Limb (tissue), 2 donors: ENCODE measurements around the gene TRPM4.
A peak's percentile ranks its signal among the peaks of the same experiment; 100 is the strongest.
"Not testable (repeated sequence)": the region's sequence is repeated elsewhere in the genome, so short reads cannot be mapped to it uniquely, and the experiment has no call there.

ENCODE experiments used
- DNase-seq, 2 donors: peaks; one replicate each; pipeline ENCODE4 v3.0.0-alpha.2; 2016; ENCODE audit errors: extremely low spot score in 2 of 2

Gene TRPM4

GRCh38 chr19:49186108-49186507 lies 28.5 kb downstream of the TRPM4 start:
- DNase-seq: no peak

DNA sequence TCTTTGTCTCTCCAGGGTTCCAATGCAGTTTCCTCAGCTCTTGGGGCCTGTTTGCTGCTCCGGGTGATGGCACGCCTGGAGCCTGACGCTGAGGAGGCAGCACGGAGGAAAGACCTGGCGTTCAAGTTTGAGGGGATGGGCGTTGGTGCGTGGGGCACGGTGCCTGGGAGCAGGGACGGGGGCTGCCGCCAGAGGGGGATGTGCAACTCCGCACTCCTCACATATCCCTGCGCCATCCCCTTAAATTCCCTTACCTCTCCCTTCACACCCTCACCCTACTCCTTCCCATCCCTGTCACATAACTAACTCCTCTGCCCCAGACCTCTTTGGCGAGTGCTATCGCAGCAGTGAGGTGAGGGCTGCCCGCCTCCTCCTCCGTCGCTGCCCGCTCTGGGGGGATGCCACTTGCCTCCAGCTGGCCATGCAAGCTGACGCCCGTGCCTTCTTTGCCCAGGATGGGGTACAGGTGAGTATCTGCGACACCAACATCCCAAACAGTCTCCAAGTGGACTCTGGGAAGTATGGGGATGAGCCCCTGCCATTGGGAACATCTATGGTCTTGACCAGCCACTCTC lies 31.1 kb downstream of the TRPM4 start:
- no peak for DNase-seq

GRCh38 chr19:49189259-49189658 lies 31.7 kb downstream of the TRPM4 start:
- DNase-seq: no peak

DNA sequence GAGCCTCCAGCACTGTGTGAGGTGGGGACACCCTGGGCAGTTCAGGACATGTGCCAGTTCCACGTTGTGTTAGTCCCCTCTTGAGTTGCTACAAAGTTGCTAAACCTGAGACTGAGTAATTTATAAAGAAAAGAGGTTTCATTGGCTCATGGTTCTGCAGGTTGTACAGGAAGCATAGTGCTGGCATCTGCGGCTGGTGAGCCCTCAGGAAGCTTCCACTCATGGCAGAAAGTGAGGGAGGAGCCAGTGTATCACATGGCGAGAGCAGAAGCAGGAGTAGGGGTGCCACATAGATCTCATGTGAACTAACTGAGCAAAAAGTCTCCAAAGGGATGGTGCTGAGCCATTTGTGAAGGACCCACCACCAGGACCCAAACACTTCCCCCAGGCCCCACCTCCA lies 33.2 kb downstream of the TRPM4 start:
- DNase-seq: no peak

GRCh38 chr19:49193822-49194394 lies 36.3 kb downstream of the TRPM4 start:
- DNase-seq: no peak

- DNase-seq: no peak
These were observed 36.8 kb downstream of the TRPM4 start for GRCh38 chr19:49194408-49194807.

DNA sequence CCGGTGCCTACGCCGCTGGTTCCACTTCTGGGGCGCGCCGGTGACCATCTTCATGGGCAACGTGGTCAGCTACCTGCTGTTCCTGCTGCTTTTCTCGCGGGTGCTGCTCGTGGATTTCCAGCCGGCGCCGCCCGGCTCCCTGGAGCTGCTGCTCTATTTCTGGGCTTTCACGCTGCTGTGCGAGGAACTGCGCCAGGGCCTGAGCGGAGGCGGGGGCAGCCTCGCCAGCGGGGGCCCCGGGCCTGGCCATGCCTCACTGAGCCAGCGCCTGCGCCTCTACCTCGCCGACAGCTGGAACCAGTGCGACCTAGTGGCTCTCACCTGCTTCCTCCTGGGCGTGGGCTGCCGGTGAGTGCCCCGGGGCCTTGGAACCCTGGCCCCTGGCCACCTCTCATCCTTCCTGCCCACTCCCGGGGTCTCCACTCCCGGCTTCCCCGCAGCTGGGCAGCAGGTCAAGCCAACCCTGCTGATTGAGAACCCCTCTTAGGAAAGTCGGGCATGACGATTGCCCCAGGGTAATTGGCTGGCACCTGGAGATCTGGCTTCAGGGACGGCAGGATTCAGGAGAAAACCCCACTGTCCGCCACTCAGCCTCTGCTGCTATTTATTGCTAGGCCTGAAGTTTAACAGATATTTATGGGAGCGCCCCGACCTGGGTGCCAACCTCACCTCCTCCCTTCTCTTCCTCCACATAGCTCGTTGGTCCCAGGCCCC lies 39.1 kb downstream of the TRPM4 start:
- no peak for DNase-seq

- no peak for DNase-seq
These were observed 42.8 kb downstream of the TRPM4 start for GRCh38 chr19:49200238-49200862.

DNA sequence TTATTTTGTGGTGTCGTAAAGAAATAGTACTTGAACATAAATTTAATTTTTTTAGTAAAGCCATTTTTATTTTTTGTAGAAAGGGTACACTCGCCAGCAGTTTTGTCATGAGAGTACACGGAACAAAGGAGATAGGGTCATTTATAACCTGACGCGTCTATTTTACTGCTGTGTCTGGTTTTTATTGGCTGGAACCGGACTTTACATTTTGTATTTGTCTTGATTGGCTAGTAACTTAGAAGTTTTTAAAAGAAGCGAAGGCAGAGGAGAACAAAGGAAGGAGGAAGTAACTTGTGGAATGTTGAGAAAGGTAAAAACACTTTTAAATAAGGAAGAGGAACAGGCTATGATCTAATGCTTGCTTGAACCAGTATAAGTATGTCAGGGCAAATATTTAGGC lies 43.5 kb downstream of the TRPM4 start:
- no peak for DNase-seq

- no peak for DNase-seq
These were observed 47.5 kb downstream of the TRPM4 start for GRCh38 chr19:49205114-49205513.

- not testable (repeated sequence) for DNase-seq
These were observed 51.9 kb downstream of the TRPM4 start for GRCh38 chr19:49209502-49209901.

DNA sequence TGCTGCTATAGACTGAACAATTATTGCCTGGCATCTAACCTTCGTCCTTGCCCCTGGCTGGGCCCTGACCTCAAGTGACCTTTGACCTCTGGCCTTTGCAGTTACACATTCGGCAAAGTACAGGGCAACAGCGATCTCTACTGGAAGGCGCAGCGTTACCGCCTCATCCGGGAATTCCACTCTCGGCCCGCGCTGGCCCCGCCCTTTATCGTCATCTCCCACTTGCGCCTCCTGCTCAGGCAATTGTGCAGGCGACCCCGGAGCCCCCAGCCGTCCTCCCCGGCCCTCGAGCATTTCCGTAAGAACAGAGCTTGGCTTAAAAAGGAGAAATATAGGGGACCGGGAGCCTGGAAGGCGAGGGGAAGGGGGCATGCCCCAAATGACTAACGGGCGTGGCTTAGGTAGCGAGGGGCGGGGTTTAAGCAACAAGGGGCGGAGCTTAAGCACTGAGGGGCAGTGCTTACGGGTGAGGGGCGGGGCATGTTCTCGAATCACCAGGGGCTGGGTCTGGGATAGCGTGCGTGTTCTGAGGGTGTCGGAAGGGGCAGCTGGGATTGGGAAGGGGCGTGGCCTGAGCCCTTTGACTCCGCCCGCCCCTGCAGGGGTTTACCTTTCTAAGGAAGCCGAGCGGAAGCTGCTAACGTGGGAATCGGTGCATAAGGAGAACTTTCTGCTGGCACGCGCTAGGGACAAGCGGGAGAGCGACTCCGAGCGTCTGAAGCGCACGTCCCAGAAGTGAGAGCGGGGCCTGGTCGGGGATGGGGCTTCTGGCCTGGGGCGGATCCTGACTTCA lies 52.7 kb downstream of the TRPM4 start:
- peak; percentile 37 to 81 for DNase-seq

- DNase-seq: no peak
These were observed 53.4 kb downstream of the TRPM4 start for GRCh38 chr19:49210901-49211451.

DNA sequence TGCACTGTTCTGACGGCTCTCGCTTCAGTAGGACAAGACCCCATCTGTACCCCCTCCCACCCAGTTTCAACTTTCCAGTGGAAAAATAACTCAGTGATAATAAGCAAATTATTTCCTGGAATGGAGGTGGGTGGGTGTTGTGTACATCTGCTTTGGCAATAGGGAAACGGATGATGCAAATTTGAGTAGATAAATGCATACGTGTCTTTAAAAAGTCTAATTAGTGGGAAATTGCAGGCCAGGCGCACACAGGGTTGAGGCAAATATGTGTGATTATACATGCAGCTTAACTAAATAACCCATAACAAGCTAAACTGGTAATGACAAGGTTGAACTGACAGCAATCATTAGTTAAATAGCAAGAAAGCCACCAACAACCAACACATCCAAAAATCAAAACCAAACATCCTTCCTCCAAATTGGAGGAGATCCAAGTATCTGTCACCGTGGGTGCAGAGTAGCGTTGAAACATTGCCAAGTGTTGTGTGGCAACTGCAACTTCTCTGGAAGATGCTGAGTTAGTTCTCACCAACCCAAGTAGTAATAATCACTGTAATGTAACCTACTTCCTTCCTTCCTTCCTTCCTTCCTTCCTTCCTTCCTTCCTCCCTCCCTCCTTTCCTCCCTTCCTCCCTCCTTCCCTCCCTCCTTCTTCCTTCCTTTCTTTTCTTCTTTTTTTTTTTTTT lies 54.6 kb downstream of the TRPM4 start:
- no peak for DNase-seq

DNA sequence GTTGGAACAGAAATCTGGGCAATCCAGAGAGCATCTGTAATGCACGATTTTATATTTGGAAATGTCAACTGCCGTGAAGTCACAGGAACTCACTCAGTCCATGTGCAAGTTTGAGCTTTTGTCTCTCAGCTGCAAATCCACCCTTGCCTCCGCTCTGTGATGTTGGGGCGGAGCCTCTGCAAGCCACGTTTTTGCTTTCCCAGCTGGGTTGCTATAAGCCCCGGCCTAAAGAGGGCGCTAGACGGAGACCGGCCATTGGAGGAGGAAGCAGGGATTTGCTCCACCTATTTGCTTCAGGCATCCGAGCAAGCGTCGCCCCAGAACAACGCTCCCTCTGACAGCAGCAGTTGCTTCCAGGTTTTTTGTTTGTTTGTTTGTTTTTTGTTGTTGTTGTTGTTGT lies 56.2 kb downstream of the TRPM4 start:
- no peak for DNase-seq

DNA sequence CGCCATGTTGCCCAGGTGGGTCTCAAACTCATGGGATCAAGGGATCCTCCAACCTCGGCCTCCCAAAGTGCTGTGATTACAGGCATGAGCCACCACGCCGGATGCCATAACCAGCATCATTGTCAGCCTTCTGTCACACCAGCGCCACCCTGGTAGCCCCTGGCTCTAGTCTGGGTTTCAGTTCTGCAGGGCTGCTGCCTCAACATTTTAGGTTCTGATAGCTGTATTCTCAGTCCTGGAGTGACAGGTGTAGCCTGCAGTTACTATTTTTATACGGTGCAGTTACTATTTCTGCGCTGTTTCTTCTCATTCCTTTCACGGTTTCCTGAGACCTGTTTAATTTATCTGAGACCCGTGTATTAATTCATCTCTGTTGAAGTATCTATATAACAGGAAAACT lies 57.1 kb downstream of the TRPM4 start:
- no peak for DNase-seq

DNA sequence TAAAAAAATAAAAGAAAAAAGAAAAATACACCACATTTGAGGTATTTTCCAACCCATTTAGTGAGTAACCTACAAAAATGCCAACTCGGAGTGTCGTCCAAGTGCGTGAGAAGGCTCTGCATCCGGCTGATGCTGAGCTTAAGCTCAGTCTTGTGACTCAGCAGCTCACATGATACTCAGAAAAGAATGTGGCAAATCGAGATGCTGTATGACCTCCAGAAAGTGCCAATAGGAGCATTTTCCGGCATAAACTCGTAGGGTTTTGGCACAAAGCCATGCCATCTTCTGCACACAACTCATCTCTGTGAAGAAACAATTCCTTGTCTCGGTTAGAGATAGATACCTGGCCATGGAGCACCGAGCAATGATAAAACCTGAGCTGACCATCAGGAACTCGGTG lies 58.5 kb downstream of the TRPM4 start:
- no peak for DNase-seq

- DNase-seq: no peak
These were observed 59.8 kb downstream of the TRPM4 start for GRCh38 chr19:49217382-49217781.

- DNase-seq: no peak
These were observed 64.4 kb downstream of the TRPM4 start for GRCh38 chr19:49222011-49222410.

DNA sequence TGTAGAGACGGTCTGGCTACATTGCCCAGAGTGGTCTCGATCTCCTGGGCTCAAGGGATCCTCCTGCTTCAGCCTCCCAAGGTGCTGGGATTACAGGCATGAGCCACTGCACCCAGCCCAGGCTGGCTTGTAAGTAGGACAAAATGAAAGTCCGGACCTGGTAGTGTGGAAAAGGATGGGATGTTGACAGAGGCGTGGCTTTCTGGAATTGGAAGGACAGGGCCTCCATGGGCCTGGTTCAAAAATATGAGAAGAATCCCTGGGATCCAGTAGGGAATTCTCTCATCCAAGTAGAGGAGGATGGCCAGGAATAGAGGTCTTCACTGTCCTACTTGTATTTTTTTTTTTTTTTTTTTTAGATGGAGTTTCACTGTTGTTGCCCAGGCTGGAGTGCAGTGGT lies 64.9 kb downstream of the TRPM4 start:
- no peak for DNase-seq

- DNase-seq: no peak
These were observed 65.9 kb downstream of the TRPM4 start for GRCh38 chr19:49223472-49223871.
